GM19240 (cell line): Measurements from ENCODE around the gene CST7.
"Not testable (repeated sequence)": the region's sequence is repeated elsewhere in the genome, so short reads cannot be mapped to it uniquely, and the experiment has no call there.

Source experiments
- DNase-seq: peaks from one replicate; pipeline ENCODE4 v3.0.0; 2011; ENCODE audit warnings: low spot score; ENCODE audit not compliant: insufficient read length

Gene CST7

DNA sequence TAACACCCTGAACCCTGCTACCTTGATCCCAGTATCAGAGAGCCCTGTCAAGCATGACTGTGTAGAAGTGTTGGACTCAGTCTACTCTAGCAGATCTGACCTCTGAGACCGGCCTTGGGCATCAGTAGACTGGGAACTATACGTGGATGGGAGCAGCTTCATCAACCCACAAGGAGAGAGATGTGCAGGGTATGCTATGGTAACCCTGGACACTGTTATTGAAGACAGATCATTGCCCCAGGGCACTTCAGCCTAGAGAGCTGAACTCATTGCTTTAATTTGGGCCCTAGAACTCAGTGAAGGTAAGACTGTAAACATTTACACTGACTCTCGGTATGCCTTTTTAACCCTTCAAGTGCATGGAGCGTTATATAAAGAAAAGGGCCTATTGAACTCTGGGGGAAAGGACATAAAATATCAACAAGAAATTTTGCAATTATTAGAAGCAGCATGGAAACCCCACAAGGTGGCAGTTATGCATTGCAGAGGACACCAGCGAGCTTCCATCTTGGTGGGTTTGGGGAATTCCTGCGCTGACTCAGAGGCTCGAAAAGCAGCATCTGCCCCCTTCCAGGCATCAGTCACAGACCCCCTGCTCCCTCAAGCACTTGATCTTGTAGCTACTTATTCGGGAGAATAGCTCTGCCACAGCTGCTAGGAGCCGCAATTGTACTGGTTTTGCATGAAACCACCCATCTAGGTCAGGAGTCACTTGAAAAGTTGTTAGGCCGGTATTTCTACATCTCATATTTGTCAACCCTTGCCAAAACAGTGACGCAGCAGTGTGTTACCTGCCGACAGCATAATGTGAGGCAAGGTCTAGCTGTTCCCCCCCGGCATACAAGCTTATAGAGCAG is 19.0 kb upstream of the CST7 start:
- DNase-seq, result not testable (repeated sequence)

DNA sequence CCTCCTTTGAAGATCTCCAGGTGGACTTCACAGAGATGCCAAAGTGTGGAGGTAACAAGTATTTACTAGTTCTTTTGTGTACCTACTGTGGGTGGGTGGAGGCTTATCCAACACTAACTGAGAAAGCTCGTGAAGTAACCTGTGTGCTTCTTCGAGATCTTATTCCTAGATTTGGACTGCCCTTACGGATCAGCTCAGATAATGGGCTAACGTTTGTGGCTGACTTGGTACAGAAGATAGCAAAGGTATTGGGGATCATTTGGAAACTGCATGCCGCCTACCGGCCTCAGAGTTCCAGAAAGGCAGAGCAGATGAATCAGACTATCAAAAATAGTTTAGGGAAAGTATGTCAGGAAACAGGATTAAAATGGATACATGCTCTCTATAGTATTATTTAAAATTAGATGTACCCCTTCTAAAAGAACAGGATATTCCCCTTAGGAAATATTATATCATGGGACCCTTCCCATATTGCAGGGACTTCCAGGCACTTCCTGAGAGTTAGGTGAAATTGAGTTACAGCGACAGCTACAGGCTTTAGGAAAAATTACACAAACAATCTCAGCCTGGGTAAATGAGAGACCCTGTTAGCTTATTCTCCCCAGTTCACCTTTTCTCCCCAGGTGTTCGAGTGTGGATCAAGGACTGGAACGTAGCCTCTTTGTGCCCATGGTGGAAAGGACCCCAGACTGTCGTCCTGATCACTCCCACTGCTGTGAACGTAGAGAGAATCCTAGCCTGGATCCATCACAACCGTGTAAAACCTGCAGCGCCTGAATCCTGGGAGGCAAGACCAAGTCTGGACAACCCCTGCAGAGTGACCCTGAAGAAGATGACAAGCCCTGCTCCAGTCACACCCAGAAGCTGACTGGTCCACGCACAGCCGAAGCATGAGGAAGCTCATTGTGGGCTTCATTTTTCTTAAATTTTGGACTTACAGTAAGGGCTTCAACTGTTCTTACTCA is 18.1 kb upstream of the CST7 start:
- not testable (repeated sequence) for DNase-seq

DNA sequence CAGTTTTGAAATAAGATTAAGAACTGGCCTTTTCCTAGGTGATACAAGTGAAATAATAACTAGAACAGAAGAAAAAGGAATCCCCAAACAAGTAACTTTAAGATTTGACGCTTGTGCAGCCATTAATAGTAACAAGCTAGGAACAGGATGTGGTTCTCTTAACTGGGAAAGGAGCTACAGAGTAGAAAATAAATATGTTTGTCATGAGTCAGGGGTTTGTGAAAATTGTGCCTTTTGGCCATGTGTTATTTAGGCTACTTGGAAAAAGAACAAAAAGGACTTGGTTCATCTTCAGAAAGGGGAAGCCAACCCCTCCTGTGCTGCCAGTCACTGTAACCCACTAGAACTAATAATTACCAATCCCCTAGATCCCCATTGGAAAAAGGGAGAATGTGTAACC is 17.2 kb upstream of the CST7 start:
- not testable (repeated sequence) for DNase-seq

DNA sequence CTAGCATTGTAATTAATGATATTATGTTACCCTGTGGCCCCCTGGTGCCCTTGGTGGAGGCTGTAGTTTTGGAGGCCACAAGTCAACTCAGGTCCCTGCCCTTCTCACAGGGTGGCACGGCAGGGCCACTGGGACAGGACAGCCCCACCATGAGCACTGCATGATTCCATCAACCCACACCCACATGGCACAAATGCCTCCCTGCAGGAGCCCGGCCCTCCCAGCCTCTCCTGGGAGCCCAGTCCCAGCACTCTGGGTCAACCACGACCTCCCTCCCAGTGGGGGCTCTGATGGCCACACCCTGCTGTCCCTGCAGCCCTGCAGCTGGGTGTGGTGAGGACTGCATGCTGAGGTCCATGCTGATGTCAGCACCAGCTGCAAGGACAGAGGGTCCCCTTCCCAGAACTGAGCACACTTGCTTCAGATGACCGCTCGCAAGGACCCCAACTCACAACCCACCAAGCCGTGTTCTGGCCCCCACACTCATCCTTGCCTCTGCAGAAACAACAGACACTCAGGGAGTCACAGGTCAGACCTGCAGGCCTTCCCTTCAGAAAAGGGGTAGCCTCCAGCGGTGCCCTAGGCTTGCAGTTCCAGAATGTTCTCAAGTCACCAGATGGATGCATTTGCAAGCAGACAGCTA is 15.7 kb upstream of the CST7 start:
- DNase-seq, result no peak

DNA sequence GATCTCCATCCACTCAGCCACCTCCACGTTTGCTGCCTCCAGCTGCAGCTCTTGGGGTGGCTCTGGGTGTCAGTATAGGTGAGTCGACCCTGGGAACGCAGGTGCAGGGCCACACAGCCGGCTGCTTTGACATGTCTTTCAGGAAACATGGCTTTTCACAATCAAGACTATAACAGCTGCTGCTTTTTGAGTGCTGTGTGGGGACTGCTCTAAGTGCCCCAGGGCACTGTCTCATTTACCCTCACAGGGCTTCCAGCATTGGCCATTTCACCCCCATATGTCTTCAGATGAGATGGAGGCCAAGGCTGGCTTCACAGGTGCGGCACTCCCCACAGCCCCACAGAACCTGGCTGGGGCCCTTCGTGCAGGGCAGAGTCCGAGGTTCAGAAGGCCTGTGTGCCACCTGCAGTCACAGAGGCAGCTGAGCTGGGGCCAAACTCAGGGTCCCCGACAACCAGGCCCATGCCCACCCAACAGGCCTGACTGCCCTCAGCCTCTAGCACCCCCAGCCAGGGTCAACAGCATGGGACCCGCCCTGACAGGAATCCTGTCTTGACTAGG is 14.9 kb upstream of the CST7 start:
- no peak for DNase-seq

DNA sequence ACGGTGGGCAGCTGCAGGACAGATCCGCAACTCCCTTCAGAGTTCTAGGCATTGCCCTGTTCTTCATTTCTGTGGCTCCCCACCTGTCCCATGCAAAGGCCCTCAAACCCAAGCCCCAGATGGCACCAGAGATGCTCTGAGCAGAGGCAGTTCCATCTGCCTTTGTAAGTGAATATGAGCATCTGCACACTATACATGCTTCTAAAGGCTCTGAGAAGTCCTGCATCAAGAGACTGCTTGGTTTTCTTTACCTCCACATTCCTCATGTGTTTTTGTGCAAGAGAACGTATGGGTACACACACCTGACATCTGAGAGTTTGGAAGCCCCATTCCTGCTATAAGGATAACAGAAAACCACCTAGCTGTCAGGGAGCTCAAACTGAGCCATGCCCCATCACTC is 14.4 kb upstream of the CST7 start:
- DNase-seq, result no peak

DNA sequence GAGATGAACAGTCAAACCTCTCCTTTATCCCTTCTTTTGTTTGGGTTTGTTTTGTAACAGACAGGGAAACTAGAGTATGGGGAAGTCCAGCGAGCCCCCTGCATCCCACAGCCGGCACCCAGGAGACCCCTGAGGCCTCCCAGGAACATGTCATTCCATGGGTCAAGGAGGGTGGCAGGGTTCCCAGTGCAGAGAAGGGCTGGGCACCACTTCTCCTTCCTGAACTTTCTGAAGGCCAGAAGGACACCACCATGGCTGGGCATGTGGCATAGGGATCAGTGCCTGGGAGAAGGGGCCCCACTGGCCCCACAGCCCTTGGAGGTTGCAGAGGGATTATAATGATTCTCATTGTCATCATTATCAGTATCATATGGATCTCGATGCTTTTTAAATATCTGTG is 13.9 kb upstream of the CST7 start:
- DNase-seq, result no peak

DNA sequence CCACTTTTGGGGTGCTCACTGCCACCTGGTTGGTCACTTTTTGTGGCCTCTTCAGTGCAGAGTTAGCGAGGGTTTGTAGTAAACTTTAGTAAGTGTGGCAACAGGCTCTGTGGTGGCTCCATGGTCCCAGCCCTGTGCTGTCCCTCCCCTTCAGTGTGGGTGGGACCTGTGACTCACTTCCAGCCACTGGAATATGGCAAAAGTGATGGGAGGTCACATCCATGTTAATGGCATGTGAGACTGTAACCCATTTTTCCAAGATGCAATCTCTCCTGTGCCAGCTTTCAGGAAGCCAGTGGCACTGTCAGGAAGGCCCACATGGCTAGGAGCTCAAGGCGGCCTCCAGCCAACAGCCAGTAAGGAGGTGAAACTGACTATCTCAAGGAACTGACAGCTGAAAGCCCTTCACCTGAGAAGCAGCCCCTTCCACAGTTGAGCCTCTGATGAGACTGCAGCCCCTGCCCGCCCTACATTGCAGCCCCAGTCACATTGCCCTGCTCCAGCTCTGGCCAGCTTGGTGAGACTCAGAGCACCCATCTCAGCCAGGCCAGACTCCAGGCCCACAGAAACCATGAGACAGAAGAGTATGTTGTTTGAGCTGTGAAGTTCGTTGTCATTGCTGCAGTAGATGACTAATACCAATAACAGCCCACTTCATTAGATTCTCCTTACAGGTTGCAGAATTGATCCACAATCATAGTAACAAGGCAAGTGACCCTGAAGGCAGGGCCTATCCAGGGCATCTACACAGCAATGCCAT is 13.1 kb upstream of the CST7 start:
- no peak for DNase-seq

DNA sequence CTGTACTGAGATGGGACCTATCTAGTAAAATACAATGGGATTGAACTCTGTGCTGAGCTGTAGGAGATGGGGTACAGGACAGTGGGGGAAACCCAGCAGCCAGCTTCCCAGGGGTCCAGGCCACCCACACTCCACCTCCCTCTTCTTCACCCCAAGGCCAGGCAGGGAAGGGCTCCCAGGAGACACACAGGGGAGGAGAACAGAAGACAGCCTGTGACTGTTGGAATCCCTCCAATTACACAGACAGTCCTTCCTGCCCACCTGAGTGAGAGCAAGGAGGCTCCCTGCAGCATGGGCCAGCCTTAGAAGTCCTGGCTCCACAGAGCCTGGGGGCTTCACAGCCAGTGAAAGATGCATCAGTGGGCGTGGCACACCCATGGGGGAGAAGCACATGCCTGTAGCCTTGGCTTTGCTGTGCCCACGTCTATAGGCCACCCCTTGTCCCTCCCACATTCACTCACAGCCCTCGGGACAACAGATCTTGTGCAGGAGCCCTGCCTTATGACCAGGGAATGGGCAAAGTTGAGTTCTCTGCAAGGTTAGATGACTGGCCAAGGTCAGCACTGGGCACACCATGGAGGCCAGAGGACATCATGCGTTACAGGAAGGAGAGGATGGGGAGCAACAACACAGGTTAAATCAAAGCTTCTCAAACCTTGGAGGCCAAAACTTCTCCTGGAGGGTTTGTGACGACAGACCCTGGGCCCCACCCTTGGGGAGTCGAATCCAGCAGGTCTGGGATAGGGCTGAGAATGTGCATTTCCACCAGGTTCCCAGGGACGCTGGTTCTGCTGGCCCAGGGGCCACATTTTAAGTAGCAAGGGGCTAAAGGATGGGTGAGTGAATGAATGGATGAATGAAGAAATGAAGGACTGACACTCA is 12.3 kb upstream of the CST7 start:
- no peak for DNase-seq

DNA sequence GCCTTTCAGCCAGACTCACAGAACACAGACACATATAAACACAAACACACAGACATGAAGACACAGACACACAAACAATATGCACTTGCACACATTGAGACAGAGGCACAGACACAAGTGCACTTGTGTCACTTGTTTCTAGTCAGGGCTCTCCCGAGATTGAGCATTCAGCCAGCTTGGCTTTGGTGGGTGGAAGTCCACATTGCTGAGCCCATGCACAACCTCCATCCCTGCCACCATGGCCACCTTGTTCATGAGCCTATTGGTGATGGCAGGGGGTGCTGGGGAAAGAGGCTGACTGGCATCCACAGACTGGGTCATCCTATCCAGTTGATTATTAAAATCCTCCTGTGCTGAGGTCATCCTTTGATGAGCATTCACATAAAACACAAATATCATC is 11.5 kb upstream of the CST7 start:
- DNase-seq, result no peak

DNA sequence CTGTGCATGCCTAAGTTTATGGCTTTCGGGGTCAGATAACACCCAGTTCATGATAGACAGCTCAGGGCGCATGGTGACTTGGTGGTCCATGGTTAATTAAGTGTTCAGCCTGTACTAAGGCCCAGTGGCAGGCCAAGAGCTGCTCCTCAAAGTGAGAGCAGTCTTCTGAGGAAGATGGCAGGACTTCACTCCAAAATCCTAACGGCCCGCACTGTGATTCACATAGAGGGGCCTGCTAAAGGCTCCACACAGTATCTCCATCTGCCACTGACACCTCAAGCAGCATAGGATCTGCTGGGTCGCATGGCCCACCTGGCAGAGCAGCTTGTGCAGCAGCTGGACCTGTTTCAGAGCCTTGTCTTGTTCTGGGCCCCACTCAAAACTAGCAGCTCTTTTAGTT is 10.6 kb upstream of the CST7 start:
- no peak for DNase-seq

DNA sequence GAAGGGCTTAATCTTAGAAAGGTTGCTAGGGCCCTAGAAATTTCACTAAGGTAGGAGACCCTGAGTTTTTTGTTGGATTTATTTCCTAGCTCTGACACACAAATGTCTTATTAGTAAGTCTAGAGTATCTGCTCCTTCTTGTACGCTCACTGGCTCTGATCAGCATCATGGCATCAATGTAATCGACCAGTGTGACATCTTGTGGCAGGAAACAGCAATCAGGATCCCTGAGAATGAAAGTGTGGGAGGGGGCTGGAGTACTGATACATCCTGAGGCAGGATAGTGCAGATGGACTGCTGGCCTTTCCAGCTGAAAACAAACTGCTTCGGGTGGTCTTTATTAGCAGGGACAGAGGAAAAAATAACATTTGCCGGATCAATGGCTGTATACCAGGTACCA is 10.0 kb upstream of the CST7 start:
- DNase-seq, result no peak

DNA sequence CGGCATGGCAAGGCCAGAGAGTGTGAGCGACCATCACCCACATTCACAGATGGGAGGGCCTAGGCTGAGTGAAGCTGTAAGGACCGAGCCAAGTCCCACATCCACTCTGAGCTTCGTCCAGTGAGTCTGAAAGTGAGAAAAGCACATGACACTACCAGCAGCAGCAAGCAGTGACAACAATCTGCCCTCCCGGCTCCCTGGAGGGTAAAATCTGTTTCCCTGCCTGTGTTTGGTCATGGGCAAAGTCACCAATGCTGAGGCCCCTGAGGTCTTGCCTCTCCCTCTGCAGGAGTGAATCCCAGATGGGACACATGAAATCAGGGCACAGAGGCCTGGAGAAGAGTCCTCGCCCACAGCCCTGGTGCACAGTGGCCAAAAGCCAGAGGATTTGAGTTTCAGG is 6.4 kb upstream of the CST7 start:
- DNase-seq, result no peak

DNA sequence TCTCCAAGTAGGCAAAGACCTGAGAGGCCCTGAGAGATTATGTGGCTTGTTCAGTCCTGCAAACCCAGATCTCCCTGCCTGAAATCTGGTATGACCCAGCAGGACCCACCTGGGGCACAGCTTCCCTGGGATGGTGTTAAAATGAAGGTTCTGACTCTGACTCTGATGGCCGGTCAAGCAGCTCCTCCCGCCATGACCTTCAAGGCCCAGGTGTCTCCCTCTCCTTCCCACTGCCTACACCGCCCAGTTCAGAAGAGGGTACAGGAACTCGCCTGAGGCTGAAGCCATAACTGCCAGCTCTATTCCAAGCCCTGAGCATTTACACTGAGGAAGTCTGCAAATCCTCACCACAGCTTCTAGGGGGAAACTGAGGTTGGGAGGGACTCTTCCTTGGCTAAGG is 5.9 kb upstream of the CST7 start:
- no peak for DNase-seq

DNA sequence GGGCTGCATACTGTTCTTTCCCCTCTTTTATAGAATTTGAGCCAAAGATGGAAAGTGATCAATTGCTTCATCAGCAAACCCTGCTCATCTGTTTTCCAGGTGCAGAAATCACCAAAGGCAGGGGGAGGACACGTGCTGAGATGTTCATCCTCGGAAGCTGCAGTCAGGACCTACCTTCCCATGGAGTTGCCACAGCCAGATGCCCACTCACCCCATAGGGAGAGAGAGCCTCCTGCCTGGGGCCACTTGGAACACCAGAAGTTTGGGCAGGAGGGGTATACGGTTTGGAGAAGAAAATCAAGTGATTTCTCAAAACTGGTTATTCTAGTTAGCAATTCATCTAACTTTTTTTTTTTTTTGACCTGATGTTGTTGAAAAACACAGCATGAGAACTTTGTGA is 5.3 kb upstream of the CST7 start:
- DNase-seq, result no peak

DNA sequence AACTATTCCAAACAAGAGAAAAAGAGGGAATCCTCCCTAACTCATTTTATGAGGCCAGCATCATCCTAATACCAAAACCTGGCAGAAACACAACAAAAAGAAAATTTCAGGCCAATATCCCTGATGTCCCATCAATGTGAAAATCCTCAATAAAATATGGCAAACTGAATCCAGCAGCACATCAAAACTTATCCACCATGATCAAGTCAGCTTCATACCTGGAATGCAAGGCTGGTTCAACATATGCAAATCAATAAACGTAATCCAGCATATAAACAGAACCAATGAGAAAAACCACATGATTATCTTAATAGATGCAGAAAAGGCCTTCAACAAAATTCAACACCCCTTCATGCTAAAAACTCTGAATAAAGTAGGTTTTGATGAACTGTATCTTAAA is 2.7 kb upstream of the CST7 start:
- DNase-seq, result not testable (repeated sequence)

DNA sequence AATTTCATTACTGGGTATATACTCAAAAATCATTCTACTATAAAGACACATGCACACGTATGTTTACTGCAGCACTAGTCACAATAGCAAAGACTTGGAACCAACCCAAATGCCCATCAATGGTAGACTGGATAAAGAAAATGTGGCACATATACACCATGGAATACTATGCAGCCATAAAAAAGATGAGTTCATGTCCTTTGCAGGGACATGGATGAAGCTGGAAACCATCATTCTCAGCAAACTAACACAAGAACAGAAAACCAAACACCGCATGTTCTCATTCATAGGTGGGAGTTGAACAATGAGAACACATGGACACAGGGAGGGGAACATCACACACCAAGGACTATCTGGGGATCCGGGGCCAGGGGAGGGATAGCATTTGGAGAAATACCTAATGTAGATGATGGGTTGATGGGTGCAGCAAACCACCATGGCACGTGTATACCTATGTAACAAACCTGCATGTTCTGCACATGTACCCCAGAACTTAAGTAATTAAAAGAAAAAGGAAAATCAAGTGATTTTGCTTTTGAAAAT is 602 bp upstream of the CST7 start:
- DNase-seq, result not testable (repeated sequence)

DNA sequence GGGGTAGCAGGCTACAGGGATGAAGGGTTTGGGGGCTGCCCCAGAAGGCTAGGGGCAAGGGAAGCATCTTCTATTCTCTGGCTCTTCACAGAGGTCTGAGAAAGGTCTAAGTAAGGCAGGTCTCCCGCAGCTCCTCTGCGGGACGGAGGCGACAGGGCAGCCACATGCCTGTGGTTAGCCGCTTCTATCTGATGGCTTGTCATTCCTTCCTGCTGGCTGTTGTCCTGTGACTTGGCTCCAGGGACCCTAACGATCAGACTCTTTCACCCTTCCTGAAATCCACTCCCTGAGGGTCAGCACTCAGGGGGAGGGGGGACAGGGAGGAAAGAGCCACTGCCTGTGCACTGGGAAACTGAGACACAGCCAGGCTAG is 673 bp downstream of the CST7 start:
- no peak for DNase-seq

DNA sequence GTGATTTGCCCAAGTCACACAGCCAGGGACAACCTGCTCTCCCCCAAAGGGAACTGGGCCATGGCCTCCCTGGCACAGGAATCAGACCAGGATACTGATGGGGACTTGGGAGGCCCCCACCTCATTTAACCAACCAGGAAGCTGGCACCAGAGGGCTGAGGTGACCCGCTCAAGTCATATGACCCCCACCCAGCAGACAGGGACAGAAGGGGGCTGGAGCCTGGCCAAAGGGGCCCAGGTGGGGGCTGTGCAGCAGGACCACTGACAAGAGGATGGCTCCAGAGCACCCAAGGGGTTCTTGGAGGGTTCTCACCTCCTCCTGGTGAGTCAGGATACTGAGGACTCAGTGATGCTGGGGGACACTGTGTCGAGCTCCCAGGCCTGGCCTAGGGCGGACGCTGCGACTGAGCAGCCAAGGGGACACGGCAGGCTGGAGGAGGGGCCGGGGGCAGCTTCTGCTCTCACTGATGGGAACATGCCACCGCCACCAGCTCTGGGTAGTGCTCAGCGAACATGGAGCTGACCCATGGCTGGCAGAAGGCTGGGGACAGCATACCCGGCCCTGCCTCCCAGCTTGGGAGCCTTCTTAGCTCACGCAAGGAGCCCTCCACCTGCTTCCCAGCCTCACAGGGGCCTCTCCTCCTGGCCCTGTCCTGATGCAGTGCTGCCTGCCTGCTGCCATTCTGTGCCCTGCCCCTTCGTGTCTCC is 1.2 kb downstream of the CST7 start:
- DNase-seq, result no peak
